AG04450 (cell line): ENCODE results near the gene P2RY12. TPM values are rescaled to one million over a fixed set of nuclear protein-coding genes. Genes with fewer than 3 reads are reported as not detected.

ENCODE experiments used
- CTCF ChIA-PET: fragments of 300-600, 350-600 bp; formaldehyde crosslinking; extraction: SDS; loops from one replicate; lab custom pipeline; 2022; ENCODE audit warnings: antibody characterized with exemption, inconsistent platforms; lab: Charles Lee
- POLR2A ChIA-PET: fragments of 350-600 bp; formaldehyde crosslinking; extraction: SDS; loops from one replicate; lab custom pipeline; 2021; ENCODE audit warnings: antibody characterized with exemption, inconsistent platforms; lab: Yijun Ruan, JAX
- DNase-seq: peaks from one replicate; pipeline ENCODE4 v3.0.0-alpha.2; 2011; ENCODE audit warnings: low read depth, low spot score
- H3K27ac ChIP-seq: one replicate; pipeline ENCODE4 v1.5.1; 2012; ENCODE audit warnings: low read depth, low read length, control low read depth
- H3K27me3 ChIP-seq: one replicate; pipeline ENCODE4 v1.6.0; 2012; ENCODE audit warnings: low read length; ENCODE audit not compliant: control insufficient read depth, insufficient read depth
- H3K4me3 ChIP-seq: 2 replicates; pipeline ENCODE4 v1.5.1; 2011; ENCODE audit warnings: mild to moderate bottlenecking, low read depth, low read length, control low read depth
- H3K9me3 ChIP-seq: 2 replicates; pipeline ENCODE4 v1.5.1; 2012; ENCODE audit warnings: low read length; ENCODE audit not compliant: control insufficient read depth, insufficient read depth
- polyA plus RNA-seq: library from polyadenylated mRNA; depleted of rRNA; stranded (reverse); fragments of >200 nt; gene quantifications from 2 replicates; pipeline ENCODE4 v1.2.3, GENCODE V29; 2011
- TF ChIP-seq, protein P1 (sequence below): IDR thresholded peaks from 2 replicates; pipeline ENCODE4 v1.5.1; 2011; ENCODE audit warnings: low read depth, low read length, control low read depth, inconsistent platforms

Gene P2RY12
- polyA plus RNA-seq, 1 experiment, result not detected

DNA sequence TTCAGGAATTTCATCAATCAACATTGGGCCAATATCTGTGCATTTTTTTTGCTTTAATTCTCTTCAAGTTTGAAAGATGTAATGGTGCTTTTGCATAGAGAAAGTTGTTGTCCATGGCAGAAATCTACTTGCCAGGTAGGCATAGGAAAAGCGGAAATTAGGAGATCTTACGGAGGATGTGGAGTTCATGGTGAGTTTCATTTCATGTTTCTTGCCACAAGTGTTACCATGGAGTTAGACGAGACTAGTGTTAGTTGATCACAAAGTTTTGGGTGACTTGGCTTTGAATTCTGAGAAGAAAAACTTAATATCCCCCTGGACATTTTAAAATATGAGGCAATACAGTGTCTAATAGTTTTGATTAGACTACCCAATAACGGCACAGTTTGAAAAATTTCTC is 54.2 kb downstream of the P2RY12 start:
- POLR2A ChIA-PET, result no interaction called here
- no peak for DNase-seq
- TF ChIP-seq, protein P1, sequence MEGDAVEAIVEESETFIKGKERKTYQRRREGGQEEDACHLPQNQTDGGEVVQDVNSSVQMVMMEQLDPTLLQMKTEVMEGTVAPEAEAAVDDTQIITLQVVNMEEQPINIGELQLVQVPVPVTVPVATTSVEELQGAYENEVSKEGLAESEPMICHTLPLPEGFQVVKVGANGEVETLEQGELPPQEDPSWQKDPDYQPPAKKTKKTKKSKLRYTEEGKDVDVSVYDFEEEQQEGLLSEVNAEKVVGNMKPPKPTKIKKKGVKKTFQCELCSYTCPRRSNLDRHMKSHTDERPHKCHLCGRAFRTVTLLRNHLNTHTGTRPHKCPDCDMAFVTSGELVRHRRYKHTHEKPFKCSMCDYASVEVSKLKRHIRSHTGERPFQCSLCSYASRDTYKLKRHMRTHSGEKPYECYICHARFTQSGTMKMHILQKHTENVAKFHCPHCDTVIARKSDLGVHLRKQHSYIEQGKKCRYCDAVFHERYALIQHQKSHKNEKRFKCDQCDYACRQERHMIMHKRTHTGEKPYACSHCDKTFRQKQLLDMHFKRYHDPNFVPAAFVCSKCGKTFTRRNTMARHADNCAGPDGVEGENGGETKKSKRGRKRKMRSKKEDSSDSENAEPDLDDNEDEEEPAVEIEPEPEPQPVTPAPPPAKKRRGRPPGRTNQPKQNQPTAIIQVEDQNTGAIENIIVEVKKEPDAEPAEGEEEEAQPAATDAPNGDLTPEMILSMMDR, result no peak
- Histone ChIP-seq H3K27me3 (no peaks in the 10 kb centered on the region), H3K27ac (no peak overlapping the region), H3K9me3 (no peaks in the 10 kb centered on the region), H3K4me3 (no peak overlapping the region)
- CTCF ChIA-PET, result interaction anchor here (0.8 to 1.0 kb wide), 2 partner anchors 39 to 103 kb away, joined by 3 read pairs; no protein-coding TSS in a partner anchor

DNA sequence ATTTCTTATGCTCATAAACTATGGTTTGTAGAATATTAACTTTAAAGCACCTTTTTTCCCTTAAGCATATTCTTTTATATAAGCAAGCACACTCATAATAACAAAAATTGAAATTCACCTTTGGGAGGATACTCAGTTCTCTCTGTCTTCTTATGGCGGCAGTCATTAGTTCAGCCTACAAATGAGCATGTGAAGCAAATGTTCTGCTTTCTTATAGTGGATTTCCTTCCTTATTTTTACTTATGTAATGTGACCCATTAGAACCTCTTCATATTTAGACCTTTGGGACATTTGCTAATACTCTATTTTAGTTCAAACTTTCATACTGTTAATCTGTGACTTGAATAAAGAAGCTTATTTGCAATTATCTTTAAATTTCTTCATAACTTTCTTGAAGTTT is 55.2 kb downstream of the P2RY12 start, which contains the start of gene P2RY13:
Gene P2RY13 (minus strand): TSS at position 187 of the 400 bp plus-strand sequence. CDS start 21 bp downstream, at position 166.
- DNase-seq, result no peak
- POLR2A ChIA-PET, result no interaction called here
- TF ChIP-seq, protein P1, result no peak
- Histone ChIP-seq H3K4me3 (no peak within 1 kb of the TSS), H3K27ac (no peak within 1 kb of the TSS), H3K27me3 (no peaks in the 10 kb centered on the region), H3K9me3 (no peaks in the 10 kb centered on the region)
- CTCF ChIA-PET, result interaction anchor here (0.8 to 3.8 kb wide), 5 partner anchors 17 to 102 kb away, joined by 3 to 33 read pairs (median 7); no protein-coding TSS in a partner anchor

DNA sequence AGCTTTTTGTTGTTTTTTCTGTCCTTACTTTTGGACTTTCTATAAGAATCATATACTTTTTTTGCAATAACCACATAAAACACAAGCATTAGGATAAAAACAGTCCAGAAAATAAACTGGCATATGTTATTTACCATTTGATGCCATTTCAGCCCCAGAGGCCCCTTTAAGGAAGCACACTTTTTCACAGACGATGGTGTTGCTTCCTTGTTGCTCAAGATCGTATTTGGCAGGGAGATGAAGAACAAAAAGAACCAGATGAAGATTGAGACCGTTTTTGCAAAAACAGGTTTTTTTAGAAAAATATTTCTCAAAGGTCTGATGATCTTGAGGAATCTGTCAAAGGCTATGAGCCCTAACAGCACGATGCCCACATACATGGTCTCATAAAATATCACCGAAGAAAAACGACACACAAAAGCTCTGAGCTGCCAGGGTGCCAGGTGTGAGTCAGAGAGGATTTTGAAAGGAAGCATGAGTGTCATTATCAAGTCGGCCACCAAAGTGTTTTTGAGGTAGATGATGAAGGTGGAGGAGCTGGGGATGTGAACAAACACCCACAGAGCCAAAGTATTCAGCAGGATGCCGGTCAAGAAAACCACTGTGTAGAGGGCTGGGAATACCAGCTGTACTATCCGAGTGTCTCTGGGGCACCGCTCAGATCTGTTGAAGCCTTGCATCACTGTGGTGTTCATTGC is 56.1 kb downstream of the P2RY12 start:
- no peak for DNase-seq
- H3K4me3 ChIP-seq, result no peak overlapping the region

DNA sequence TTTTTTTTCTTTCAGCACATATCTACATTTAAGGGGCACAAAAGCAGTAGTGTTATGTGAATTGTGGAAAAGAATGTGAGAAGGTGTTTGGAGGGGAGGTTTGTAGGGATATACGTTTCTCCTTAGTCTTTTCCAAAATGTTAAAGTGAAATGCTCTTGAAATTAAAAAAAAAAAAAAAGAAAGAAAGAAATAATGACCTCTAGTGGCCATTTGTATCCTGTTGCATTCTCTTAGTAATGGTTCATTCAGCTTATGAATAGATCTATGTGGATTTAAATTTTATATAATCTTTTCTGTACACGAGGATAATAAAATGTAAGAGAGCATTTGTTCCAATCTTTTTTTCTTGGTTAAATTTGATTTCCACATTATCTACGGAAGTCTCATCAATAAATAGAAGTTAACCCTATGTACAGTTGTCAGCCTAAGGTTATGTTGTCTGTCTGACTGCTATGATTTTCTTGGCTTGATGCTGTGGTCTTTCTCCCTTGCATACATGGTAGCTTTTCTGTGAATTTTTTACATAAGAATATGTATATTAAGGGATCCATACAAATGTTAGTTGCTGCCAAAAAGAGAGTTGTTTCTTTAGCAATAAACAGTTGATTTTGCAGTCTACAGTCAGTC is 56.9 kb downstream of the P2RY12 start:
- no peak for DNase-seq
- no peak overlapping the region for H3K4me3 ChIP-seq
- H3K27me3 ChIP-seq, result no peaks in the 10 kb centered on the region
- TF ChIP-seq, protein P1, result peak; percentile 64
- no peak overlapping the region for H3K27ac ChIP-seq
- CTCF ChIA-PET, result interaction anchor here (0.6 to 5.1 kb wide), 49 partner anchors 9 to 1817 kb away, joined by 3 to 33 read pairs (median 4); no protein-coding TSS in a partner anchor
- no peaks in the 10 kb centered on the region for H3K9me3 ChIP-seq
- POLR2A ChIA-PET, result no interaction called here

More for the DNA sequence above, 56.1 kb downstream of the P2RY12 start:
- no peak overlapping the region for H3K27ac ChIP-seq
- H3K9me3 ChIP-seq, result no peaks in the 10 kb centered on the region
- POLR2A ChIA-PET, result no interaction called here
- H3K27me3 ChIP-seq, result no peaks in the 10 kb centered on the region
- CTCF ChIA-PET, result interaction anchor here (0.6 to 5.1 kb wide), 43 partner anchors 10 to 1817 kb away, joined by 3 to 33 read pairs (median 4); no protein-coding TSS in a partner anchor
- TF ChIP-seq, protein P1, result no peak
